ENCODE results near the gene PPIH.
"Not testable (repeated sequence)": the region's sequence is repeated elsewhere in the genome, so short reads cannot be mapped to it uniquely, and the experiment has no call there.

- TF ChIP-seq CTCF (IDR thresholded peaks at IDR 0.05 in 8 of 11, conservative IDR thresholded peaks at IDR 0.05 in 3 of 11); POLR2A (IDR thresholded peaks at IDR 0.05); POLR2AphosphoS5 (IDR thresholded peaks at IDR 0.05): not testable (repeated sequence)
Measured at GRCh38 chr1:42722403-42722802, 64.2 kb downstream of the PPIH start.

Data from spleen (tissue), 7 donors.